SW480 (cell line): ENCODE data around the gene VWA8.

Experiments used
- DNase-seq: peaks from one replicate; pipeline ENCODE4 v3.0.0-alpha.2; 2016; ENCODE audit warnings: low spot score

The VWA8 gene

GRCh38 chr13:41682766-41683165, 278.1 kb downstream of the VWA8 start:
- no peak for DNase-seq

DNA sequence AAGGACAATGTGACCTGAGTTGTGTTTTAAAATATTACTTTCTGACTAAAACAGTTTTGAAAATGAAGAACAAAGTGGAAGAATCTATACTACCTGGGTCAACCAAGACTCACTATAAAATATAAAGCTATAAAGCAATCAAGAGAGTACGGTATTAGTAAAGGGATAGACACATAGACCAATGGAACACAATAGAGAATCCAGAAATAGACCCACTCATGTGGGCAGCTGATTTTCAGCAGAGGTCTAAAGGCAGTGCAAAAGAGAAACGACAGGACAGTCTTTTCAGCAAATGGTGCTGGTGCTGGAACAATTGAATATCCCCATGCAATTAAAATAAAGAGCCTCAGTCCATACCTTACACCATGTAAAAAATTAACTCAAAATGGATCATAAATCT, 278.9 kb downstream of the VWA8 start:
- no peak for DNase-seq

DNA sequence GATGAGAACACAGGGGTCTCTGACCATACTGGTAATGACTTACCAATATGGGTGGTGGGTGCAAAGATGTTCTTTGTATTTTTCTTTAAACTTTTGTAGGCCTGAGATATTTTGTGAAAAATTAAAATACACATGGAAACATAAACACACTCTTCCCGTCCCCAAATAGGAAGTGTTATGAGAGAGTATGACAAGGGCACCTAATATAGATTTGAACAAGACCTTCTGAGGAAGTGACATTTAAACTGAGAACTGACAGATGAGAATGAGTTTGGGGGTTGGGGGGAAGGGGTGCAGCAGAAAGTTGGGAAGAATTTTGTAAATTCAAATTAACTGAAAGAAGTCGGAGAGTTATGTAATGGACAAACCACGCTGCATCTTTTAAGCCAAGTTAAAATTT, 279.3 kb downstream of the VWA8 start:
- DNase-seq = no peak

DNA sequence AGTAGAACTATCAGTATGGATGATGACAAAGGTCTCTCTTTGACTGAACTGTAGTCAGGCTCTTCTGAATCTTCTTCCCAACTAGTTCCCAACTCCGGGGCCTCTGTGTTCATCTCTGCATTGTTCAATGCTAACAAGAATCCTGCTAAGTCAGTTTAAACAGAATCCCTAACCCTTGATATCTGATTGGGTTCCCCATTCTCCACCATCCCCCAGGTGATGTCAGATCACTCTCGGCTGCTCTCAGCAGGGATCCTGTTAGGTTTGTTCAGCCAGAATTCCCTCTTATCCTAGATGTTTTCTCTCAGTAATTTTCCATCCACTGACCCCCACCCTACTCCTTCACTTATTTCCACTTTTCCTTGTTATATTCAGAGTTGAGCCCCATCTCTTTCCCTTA, 280.0 kb downstream of the VWA8 start:
- DNase-seq = no peak

- DNase-seq = no peak
Observed at GRCh38 chr13:41678848-41679247, 282.1 kb downstream of the VWA8 start.

GRCh38 chr13:41678249-41678648, 282.7 kb downstream of the VWA8 start:
- no peak for DNase-seq

DNA sequence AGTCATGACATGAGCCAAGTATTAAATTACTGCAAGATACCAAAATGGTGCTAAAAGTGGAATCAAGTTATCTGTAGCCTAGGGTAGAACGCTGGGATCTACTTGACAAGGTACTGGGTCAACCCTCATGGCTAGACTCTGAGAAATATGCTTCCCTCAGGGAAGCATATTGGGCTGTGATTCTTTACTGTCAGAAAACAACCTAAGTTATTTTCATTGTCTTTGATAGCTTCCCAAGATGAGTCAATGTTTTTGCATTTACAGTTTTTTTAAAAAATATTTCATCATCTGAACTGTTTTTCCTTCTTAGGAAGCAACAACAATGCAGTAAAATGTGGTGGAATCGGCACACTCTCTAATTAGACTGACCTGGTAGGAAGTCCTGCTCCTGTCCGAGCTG, 285.6 kb downstream of the VWA8 start:
- no peak for DNase-seq

DNA sequence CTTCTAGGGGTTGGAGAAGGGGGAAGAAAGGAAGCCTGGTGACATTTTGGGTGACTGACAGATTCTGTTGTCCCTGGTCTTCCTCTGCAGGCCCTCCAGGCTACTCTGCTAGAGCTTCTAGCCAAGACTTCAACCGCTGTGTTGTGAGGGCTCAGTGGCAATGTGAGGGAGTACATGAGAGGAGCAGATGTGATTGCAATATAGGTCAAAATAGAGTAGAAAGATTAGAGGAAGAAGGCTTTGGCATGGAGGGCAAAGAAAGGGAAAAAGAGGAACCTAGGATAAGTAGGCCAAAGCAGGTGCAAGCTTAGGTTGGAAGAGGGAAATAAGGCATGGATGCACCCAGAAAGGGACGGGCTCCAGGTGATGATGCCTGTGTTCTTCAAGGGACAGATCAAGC, 286.7 kb downstream of the VWA8 start:
- no peak for DNase-seq

GRCh38 chr13:41673640-41674039, 287.3 kb downstream of the VWA8 start:
- DNase-seq = no peak

DNA sequence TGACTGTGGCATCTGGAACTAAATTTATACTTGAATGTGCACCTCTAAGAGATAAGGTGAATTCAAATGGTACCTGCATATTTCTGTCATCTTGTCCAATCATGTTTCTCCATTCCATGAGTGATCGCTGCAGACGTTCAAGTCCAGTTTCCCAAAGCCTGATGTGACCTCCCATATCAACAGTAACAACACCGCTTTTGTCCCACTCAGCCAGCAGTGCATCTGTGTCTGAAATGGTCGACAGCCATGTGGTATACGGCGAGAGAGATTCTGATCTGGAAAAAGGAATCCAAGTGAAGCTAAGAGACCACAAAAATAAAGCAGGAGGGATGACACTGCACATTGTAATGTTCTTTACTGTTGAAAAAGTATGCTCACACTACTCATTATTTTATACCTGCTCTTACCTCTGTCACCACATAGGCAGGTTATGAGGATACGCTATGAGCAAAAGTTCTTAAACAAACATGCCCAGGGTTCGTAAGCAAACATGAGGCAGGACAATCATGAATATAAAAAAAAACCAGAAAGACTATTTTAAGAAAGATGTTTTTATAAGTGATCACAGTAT, 290.0 kb downstream of the VWA8 start:
- DNase-seq = no peak

DNA sequence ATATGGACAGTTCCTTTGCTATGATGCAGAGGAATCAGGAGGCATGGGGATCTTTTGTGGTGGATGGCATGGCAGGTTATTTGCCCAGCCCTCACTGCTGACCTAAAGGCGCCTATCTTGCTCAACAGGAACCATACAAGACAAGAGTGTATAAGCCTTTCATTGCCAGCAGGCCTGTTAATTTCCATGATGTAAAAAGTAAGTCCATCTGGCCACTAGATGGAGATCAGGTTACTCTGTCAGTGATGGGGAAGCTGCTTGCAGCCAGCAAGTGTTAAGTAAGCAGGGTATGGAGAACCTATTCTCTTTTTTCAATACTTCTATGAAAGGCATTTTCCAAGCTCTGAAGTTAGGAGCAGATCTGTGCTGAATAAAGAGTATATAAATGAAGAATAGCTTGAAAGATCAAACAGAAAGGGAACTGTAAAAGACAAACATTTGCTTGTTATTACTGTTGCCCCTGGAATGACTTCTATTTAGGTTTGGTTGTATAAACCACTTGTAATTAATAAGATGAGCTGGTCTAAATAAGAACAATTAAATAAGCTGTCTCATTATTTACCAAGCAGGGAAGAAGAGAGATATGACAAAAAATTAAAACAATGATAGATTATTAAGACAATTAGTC, 292.7 kb downstream of the VWA8 start:
- peak; percentile 91 for DNase-seq

DNA sequence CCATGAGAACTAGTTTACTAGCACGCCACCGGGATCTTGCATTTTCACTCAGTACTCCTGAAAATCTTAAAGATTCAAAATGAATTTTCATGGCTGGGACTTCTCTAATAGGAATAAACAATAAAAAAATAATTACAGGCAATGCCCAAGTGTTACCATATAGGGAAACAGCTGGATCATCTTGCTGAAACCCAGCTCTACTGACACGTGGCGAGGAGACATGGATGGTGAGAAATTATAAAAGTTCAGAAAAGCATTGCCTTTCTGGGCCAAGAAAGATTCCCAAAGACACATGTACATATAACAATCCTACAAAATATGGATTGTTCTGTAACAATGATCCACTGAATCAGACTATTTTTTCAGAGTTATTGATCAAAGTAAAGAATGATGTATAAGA, 294.3 kb downstream of the VWA8 start:
- DNase-seq = no peak

GRCh38 chr13:41660411-41660810, 300.5 kb downstream of the VWA8 start:
- DNase-seq = no peak

- no peak for DNase-seq
Observed at GRCh38 chr13:41658057-41658661, 302.8 kb downstream of the VWA8 start.

- no peak for DNase-seq
Observed at GRCh38 chr13:41655997-41656396, 304.9 kb downstream of the VWA8 start.

- no peak for DNase-seq
Observed at GRCh38 chr13:41654796-41655195, 306.1 kb downstream of the VWA8 start.

GRCh38 chr13:41652735-41653361, 308.1 kb downstream of the VWA8 start:
- DNase-seq = peak; percentile 54

- DNase-seq = no peak
Observed at GRCh38 chr13:41651413-41652058, 309.4 kb downstream of the VWA8 start.

GRCh38 chr13:41650706-41651105, 310.2 kb downstream of the VWA8 start:
- peak; percentile 33 for DNase-seq

DNA sequence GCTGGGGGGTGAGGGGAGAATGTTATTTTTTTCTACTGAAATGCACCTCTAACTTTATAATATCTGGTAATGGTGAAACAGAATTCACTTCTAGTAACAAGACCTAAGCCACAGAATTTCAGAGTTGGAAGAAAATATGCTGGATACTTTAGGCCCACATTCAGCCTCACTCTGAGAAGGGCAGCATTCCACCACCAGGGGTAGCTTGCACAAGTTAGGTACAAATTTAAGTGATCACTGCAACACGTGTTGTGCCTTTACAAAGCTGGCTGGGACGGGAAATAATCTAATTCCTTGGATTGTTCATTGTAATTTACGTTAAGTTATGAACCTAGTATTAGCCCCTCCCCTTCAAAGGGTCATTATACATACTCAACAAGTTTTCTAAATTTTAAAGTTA, 311.2 kb downstream of the VWA8 start:
- DNase-seq = no peak

DNA sequence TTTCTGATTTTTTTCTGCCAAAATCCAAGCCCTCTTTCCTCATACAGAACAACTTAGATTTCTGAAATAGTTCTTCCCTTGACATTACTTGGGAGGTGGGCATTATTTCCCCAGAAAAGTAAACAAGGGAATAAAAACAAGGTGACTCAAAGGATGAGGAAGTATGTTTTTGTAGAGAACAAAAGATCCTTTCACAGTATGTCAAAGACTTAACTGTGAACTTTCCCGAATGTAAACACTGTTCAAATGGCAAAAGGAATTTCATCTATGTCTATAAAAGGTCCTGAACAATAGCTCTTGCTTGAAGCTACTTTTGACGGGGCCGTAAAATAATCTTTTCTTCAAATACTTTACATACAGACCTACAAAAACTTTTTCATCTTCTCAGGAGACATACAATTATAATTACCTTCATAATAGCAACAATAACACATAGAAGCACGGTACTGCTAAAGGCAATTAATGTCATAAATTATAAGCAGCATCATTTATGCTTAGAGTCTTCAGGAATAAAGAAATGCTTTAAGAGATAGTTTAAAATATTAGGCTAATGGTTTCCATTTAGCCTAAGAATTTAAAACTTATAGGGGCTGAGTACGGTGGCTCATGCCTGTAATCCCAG, 312.5 kb downstream of the VWA8 start:
- DNase-seq = peak; percentile 96

GRCh38 chr13:41647699-41648313, 313.1 kb downstream of the VWA8 start:
- DNase-seq = peak; percentile 24
